IPS-18c (cell line): ENCODE data around the gene LMNA.

Experiments used
- H3K4me3 ChIP-seq: 2 replicates; pipeline ENCODE4 v1.7.0; 2013; ENCODE audit warnings: low read depth, mild to moderate bottlenecking, low read length, moderate library complexity; ENCODE audit not compliant: insufficient read depth
- H3K9me3 ChIP-seq: one replicate; pipeline ENCODE4 v1.6.1; 2013; ENCODE audit warnings: mild to moderate bottlenecking, low read length, moderate library complexity; ENCODE audit not compliant: control insufficient read depth, insufficient read depth

Gene LMNA

GRCh38 chr1:156145650-156146019, 31.1 kb downstream of the LMNA start:
- Histone ChIP-seq H3K9me3 (no peaks in the 10 kb centered on the region), H3K4me3 (no peak overlapping the region)

- H3K4me3 ChIP-seq: no peak overlapping the region
- H3K9me3 ChIP-seq: no peaks in the 10 kb centered on the region
Measured at GRCh38 chr1:156146020-156146768, 31.7 kb downstream of the LMNA start.

- Histone ChIP-seq H3K4me3 (no peak overlapping the region), H3K9me3 (no peaks in the 10 kb centered on the region)
Measured at GRCh38 chr1:156146769-156147405, 32.4 kb downstream of the LMNA start.

- H3K4me3 ChIP-seq: no peak overlapping the region; the same call in 1 of the 2 replicates
Measured at GRCh38 chr1:156148216-156148615, 33.7 kb downstream of the LMNA start.

GRCh38 chr1:156149374-156150332, 35.1 kb downstream of the LMNA start:
- Histone ChIP-seq H3K4me3 (peak overlapping the region; percentile 34), H3K9me3 (no peaks in the 10 kb centered on the region)

More at GRCh38 chr1:156148216-156148615, 33.7 kb downstream of the LMNA start:
- H3K9me3 ChIP-seq: no peaks in the 10 kb centered on the region

- no peaks in the 10 kb centered on the region for H3K9me3 ChIP-seq
- peak overlapping the region; percentile 34 for H3K4me3 ChIP-seq
Measured at GRCh38 chr1:156150333-156151011, 36.0 kb downstream of the LMNA start.

GRCh38 chr1:156151093-156151688, 36.7 kb downstream of the LMNA start:
- Histone ChIP-seq H3K9me3 (no peaks in the 10 kb centered on the region), H3K4me3 (no peak overlapping the region; the same call in 1 of the 2 replicates)

- no peaks in the 10 kb centered on the region for H3K9me3 ChIP-seq
Measured at GRCh38 chr1:156152628-156153027, 38.1 kb downstream of the LMNA start.

GRCh38 chr1:156153362-156153761, 38.9 kb downstream of the LMNA start, which contains the start of gene SEMA4A:
Gene SEMA4A (plus strand): TSS chr1:156153585. CDS start chr1:156154579, 994 bp downstream.
- Histone ChIP-seq H3K4me3 (no peak within 1 kb of the TSS), H3K9me3 (no peaks in the 10 kb centered on the region)

More at GRCh38 chr1:156152628-156153027, 38.1 kb downstream of the LMNA start:
- H3K4me3 ChIP-seq: no peak overlapping the region

- H3K9me3 ChIP-seq: no peaks in the 10 kb centered on the region
- no peak overlapping the region for H3K4me3 ChIP-seq
Measured at GRCh38 chr1:156154317-156154749, 39.8 kb downstream of the LMNA start.

- Histone ChIP-seq H3K4me3 (no peak overlapping the region), H3K9me3 (no peaks in the 10 kb centered on the region)
Measured at GRCh38 chr1:156155756-156156510, 41.4 kb downstream of the LMNA start.

- no peak overlapping the region for H3K4me3 ChIP-seq
- no peaks in the 10 kb centered on the region for H3K9me3 ChIP-seq
Measured at GRCh38 chr1:156157506-156157905, 43.0 kb downstream of the LMNA start.

- H3K9me3 ChIP-seq: no peaks in the 10 kb centered on the region
- no peak overlapping the region for H3K4me3 ChIP-seq
Measured at GRCh38 chr1:156157966-156158365, 43.5 kb downstream of the LMNA start.

- H3K9me3 ChIP-seq: peaks cover 2% of the 10 kb centered on the region
- peak overlapping the region; percentile 42; the same call in 1 of the 2 replicates for H3K4me3 ChIP-seq
Measured at GRCh38 chr1:156160000-156160742, 45.7 kb downstream of the LMNA start.

GRCh38 chr1:156160743-156161171, 46.2 kb downstream of the LMNA start:
- peak overlapping the region; percentile 42; the same call in 1 of the 2 replicates for H3K4me3 ChIP-seq

More at GRCh38 chr1:156160743-156161171, 46.2 kb downstream of the LMNA start:
- H3K9me3 ChIP-seq: peaks cover 2% of the 10 kb centered on the region
